ENCODE measurements around the gene RNF39.
"Not testable (repeated sequence)": the region's sequence is repeated elsewhere in the genome, so short reads cannot be mapped to it uniquely, and the experiment has no call there.

The RNF39 gene

GRCh38 chr6:30061858-30062458, 13.6 kb downstream of the RNF39 start:
- DNase-seq (ENCODE audit: low read depth in 3 of 3): peak in 1 of 3 experiments; percentile 22

DNA sequence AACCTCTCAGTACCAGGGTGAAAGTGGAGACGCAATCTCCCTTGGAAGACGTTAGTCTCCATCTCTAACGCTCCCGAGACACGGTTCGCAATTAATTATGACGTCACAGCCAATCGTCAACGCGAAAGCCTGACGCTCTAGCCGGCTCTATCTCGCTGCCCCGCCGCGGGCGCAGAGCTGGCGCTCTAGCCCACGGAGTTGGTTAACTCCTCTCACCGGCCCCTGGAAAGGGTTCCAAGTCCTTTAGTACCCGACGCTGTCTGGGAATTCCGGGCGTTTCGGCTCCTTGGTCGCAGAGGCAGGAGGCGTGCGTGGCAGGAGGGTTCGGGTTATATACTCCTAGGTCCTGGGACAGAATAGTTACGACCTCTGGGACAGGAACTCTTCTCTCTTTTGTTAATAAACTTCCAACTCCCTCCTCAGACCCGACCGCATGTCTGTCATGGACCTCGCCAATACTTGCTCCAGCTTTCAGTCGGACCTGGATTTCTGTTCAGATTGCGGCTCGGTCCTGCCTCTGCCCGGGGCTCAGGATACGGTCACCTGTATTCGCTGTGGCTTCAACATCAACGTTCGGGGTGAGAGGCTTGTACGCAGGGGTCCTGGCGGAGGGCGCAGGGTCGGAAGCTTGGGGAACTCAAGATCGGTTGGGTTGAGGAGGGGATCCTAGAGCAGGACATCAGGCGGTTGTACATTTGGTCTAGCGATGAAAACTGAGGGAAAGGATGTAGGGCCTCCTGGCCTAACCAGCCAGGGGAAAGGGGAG, 14.3 kb downstream of the RNF39 start, which contains the start of gene POLR1H:
TSS of gene POLR1H (plus strand) at position 174 of the 766 bp plus-strand sequence. CDS start at position 434, 260 bp downstream.
- DNase-seq (ENCODE audit: low read depth in 3 of 3): peak; percentile 73 to 84 (median 83)

DNA sequence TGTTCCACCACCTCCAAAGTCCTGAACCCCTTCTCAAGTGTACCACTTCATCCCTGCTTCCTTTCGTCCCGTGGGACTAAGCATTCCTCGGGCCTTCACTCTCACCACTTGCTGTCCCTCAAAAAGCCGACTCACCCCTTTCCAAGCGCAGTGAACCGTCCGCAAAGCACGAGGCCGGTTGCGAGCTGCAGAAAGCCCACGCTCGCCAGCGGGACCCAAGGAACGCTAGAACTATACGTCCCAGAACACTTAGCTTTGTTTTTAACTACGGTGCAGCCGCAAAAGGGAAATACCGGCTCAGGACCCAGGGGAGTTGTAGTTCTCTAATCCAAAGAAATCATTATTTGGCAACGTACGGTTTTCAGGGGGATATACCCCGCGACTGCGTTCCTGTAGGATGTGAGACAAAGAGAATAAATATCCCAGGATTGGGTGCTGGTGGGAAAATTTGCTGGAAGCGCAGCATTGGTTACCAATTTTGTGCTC, 14.9 kb downstream of the RNF39 start:
- no peak for DNase-seq (ENCODE audit: low read depth in 3 of 3)

DNA sequence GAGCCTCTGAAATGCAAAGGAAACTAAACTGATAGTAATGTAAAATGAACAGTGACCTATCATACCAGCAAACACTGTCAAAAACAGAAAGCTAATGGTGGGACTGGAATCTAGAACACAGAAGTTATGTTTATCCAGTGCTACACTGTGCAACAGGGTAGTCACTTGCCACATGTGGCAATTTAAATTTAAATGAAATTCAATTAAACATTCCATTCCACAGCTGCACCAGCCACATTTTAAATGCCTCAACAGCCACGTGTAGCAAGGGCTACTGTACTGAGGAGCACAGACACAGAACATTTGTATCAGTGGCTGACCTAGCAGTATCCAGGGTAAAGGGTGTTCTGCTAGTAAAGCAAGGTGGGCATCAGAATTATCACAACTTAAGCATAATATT, 20.1 kb downstream of the RNF39 start:
- no peak for DNase-seq (ENCODE audit: low read depth in 3 of 3)

- DNase-seq (ENCODE audit: low read depth in 3 of 3): no peak
Measured at GRCh38 chr6:30053682-30054081, 21.9 kb downstream of the RNF39 start.

DNA sequence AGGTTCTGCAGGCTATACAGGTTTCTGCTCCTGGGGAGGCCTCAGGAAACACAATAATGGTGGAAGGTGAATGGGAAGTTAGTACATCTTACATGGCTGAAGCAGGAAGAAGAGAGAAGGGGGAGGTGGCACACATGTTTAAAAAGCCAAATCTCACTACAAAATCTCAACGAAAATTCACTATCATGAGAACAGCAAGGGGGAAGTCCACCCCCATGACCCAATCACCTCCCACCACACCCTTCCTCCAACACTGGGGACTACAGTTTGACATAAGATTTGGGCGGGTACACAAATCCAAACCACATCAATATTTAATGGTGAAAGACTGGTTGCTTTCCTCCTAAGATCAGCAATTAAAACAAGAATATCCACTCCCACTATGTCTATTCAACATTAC, 28.3 kb downstream of the RNF39 start:
- no peak for DNase-seq (ENCODE audit: low read depth in 3 of 3)

GRCh38 chr6:30044630-30045029, 30.9 kb downstream of the RNF39 start:
- DNase-seq (ENCODE audit: low read depth in 3 of 3): no peak

GRCh38 chr6:30043744-30044143, 31.8 kb downstream of the RNF39 start:
- no peak for DNase-seq (ENCODE audit: low read depth in 3 of 3)

- DNase-seq (ENCODE audit: low read depth in 3 of 3): no peak
Measured at GRCh38 chr6:30042914-30043313, 32.7 kb downstream of the RNF39 start.

DNA sequence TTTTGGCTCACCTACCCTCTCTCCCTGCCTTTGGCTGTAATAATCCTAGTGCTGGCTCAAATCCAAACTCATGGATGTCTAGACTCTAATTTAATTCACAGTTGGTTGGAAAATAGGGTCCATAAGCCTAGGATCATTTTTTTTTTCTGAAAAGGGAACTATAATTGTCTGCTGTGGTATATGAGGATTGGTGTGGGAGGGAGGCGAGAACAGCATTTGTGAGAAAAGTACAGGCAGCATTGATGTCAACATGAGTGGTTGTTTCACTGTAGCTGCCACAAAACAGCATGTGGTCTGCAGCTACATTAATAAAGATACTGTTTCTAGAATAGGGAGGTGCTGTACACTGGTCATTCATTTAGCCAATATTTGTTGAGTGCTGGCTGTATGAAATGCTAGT, 33.1 kb downstream of the RNF39 start:
- DNase-seq (ENCODE audit: low read depth in 3 of 3): no peak

DNA sequence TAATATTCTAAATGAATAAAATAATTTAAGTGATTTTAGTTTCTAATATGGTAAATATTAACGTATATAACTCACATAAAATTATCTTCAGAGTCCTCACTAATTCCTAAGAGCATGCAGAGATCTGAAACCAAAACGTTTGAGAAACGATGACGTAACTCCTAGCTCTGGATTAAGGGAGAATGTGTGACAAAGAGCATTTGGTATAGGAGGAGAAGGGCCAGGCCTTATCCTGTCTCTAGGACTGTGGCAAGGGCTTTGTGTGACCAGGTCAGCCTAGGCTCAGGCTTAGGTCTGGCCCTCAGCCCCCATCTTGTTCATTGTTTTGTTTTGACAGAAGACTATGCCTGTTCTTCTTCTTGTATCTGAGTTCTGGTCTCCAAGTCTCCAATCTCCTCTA, 33.7 kb downstream of the RNF39 start:
- DNase-seq (ENCODE audit: low read depth in 3 of 3): no peak

- DNase-seq (ENCODE audit: low read depth in 3 of 3): no peak
Measured at GRCh38 chr6:30041221-30041620, 34.3 kb downstream of the RNF39 start.

- no peak for DNase-seq (ENCODE audit: low read depth in 3 of 3)
Measured at GRCh38 chr6:30037182-30037788, 38.3 kb downstream of the RNF39 start.

DNA sequence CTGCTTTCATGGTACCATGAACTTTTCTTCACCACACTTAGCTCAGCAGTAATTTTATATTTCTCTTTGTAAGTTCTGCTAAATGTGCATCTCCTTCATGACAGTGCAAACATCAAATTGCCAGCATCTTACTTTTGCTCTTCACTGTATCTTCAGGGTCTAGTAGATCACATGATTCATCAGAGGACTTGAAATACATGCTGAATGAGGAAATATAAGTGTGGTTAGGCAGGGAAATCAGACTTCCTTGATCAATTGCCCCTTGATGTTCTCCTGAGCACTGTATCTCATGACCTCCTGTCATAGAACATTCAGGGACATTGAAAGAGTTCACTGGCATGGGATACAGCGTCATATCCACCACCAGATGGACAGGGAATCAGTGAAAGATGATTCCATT, 39.8 kb downstream of the RNF39 start:
- DNase-seq (ENCODE audit: low read depth in 3 of 3): no peak

DNA sequence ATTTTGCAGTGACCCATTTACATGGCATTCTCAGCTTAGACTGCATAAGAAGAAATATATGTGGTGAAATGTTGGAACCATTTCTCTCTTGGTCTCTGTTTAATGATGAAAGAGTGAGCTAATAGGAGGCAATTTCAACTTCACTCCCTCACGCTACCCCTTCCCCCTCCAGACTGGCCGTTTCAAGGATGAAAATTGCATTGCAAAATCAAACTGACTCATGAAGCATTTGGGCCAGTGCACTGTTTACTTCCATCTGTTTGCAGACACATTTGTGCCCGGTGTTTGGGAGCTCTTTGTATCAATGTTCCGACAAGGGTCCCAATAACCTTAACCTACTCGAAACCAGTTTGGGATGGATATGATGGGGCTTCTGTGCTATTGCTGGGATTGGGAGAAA, 42.1 kb downstream of the RNF39 start:
- DNase-seq (ENCODE audit: low read depth in 3 of 3): not testable (repeated sequence)

- DNase-seq (ENCODE audit: low read depth in 3 of 3): no peak
Measured at GRCh38 chr6:30031381-30031780, 44.2 kb downstream of the RNF39 start.

DNA sequence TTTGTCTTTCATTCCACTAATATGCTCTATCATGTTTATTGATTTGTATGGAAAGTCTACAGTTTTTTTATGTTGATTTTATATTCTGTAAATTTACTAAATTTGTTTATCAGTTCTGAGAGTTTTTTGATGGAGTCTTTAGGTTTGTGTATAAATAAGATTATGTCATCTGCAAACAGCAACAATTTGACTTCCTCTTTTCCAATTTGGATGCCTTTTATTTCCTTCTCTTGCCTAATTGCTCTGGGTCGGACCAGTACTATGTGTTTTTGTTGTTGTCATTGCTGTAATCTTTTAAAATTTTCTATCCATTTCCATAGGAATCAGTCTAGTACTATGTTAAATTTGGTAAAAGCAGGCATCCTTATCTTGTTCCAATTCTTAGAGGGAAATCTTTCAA, 46.0 kb downstream of the RNF39 start:
- no peak for DNase-seq (ENCODE audit: low read depth in 3 of 3)

DNA sequence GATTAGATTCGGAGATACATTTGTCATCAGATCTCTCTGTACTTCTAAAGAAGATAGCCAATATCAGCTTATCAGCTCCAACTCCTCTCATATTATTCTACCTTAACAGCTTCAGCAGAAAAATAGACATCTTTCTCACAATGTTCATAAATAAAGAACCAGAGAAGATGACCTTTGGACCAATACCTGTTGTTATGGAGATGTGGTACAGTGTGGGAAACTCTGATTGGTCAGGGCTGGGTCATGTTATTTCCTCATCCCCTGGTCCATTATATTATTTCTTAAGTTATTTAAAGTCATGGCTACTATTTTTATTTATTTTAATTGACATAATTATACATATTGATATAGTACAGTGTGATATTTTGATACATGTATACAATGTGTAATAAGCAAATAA, 50.4 kb downstream of the RNF39 start:
- no peak for DNase-seq (ENCODE audit: low read depth in 3 of 3)

- DNase-seq (ENCODE audit: low read depth in 3 of 3): not testable (repeated sequence)
Measured at GRCh38 chr6:30022712-30023111, 52.9 kb downstream of the RNF39 start.

DNA sequence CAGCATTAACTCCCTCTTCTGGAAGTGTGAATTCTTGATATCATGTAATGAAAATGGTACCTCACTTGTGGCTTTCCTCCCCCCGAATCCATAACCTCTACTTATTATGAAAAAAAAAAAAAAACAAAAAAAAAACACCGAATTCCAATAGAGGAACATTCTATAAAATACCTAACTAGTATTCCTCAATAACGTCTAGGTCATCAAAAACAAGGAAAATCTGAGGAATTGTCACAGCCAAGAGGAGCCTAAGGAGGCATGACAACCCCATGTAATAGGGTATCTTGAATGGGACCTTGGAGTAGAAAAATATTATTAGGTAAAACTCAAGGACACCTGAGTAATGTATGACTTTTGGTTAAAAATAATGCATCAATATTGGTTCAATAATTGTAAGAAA, 53.4 kb downstream of the RNF39 start:
- DNase-seq (ENCODE audit: low read depth in 3 of 3): no peak

- DNase-seq (ENCODE audit: low read depth in 3 of 3): no peak
Measured at GRCh38 chr6:30020626-30021025, 54.9 kb downstream of the RNF39 start.

Data from stimulated activated CD4-positive, alpha-beta T cell treated with anti-CD3 and anti-CD28 coated beads, TNF-alpha, amount 100 ng/mL, for 24 hours (primary cell).